ENCODE results near the gene ZNF536. TPM values are rescaled to one million over a fixed set of nuclear protein-coding genes. Genes with fewer than 3 reads are reported as not detected.
"Not testable (repeated sequence)": the region's sequence is repeated elsewhere in the genome, so short reads cannot be mapped to it uniquely, and the experiment has no call there.

ZNF536 gene
- total and polyA plus RNA-seq, 2 of the 4 experiments (the other 2 are of a cell fraction), result not detected

DNA sequence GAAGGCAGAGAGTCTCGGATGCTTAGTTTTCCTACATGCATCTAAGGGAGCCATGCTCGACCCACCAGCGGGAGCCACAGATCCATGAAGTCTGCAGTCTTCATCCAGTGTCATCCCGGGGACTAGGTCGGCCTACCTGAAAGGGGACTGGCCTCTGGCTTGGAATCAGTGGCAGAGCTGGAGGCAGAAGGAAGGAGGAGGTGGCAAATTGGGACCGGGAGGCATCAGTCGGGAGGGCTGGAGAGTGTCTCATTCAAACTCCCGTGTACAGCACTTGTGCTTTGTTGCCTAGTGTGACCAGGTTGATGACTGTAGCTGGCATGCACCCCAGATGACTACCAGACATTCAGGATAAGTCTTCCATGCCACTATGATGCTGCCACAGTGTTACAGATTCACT is 26.5 kb upstream of the ZNF536 start:
- no peaks in the 10 kb centered on the region for H4K20me1 ChIP-seq (ENCODE audit: insufficient read depth, low read length)
- H3K23ac ChIP-seq (ENCODE audit: low read depth, low read length), result no peak overlapping the region
- no peak for DNase-seq
- no peak overlapping the region for H3K4ac ChIP-seq (ENCODE audit: low read depth, low read length)
- BruUV-seq (replicated peaks), result no TSS peak
- no peak overlapping the region for H2AFZ ChIP-seq (replicated peaks; ENCODE audit: low read length, poor library complexity)
- no peak overlapping the region for H3K4me3 ChIP-seq (ENCODE audit: insufficient read depth, low read depth, low read length)
- H3K4me2 ChIP-seq (ENCODE audit: low read depth, low read length), result no peak overlapping the region
- H4K8ac ChIP-seq (ENCODE audit: low read depth in 2 of 2, low read length in 2 of 2), result no peak overlapping the region
- H3K18ac ChIP-seq (ENCODE audit: low read depth, low read length), result no peak overlapping the region
- no peak for ATAC-seq (ENCODE audit: low read depth)
- H2BK5ac ChIP-seq (ENCODE audit: low read depth, low read length, poor library complexity, severe bottlenecking), result no peak overlapping the region
- H2BK120ac ChIP-seq (ENCODE audit: low read depth, low read length), result no peak overlapping the region
- intact Hi-C loops (cut with micrococcal nuclease) (no loop called here), in situ Hi-C loops (cut with MboI; ENCODE audit: low sequenced_read_pairs) (no loop called here), dilution Hi-C loops (cut with HindIII; ENCODE audit: low sequenced_read_pairs, unreplicated experiment) (no loop called here)
- H3K56ac ChIP-seq (ENCODE audit: extremely low read depth, insufficient read depth, low read length), result no peak overlapping the region
- no peaks in the 10 kb centered on the region for H3K9me1 ChIP-seq (ENCODE audit: insufficient read depth, low read length)
- CTCF ChIA-PET, result no interaction called here
- no peak overlapping the region for H4K91ac ChIP-seq (ENCODE audit: insufficient read depth, low read depth, low read length)
- H3K4me1 ChIP-seq (ENCODE audit: control insufficient read depth, insufficient read depth, low read length), result no peaks in the 10 kb centered on the region
- no peak overlapping the region for H2BK15ac ChIP-seq (ENCODE audit: low read depth, low read length)
- H4K5ac ChIP-seq (ENCODE audit: low read depth, low read length), result no peak overlapping the region
- peaks cover 16% of the 10 kb centered on the region for H3K9me3 ChIP-seq (ENCODE audit: control insufficient read depth, insufficient read depth, low read length)
- 50% methylated on average over 2 of the region's 8 CpGs; no CpG with 5 or more reads in 1 of the 2 experiments for WGBS, 2 experiments (ENCODE audit: extremely low coverage in 2 of 2, insufficient read length in 1 of 2)
- no peaks in the 10 kb centered on the region for H3K27me3 ChIP-seq (ENCODE audit: control insufficient read depth, insufficient read depth, low read length)
- H3K9ac ChIP-seq (ENCODE audit: low read depth, low read length), result no peak overlapping the region
- H3K27ac ChIP-seq (ENCODE audit: insufficient read depth, low read length), result no peak overlapping the region
- POLR2A ChIA-PET (ENCODE audit: unreplicated experiment), result no interaction called here
- no peak overlapping the region for H2AK9ac ChIP-seq (replicated peaks; ENCODE audit: low read depth, low read length, poor library complexity)
- no peak overlapping the region for H2BK20ac ChIP-seq (ENCODE audit: low read depth, low read length)
- no peaks in the 10 kb centered on the region for H3K79me1 ChIP-seq (ENCODE audit: low read depth in 1 of 2, low read length in 2 of 2)
- H2AK5ac ChIP-seq (ENCODE audit: low read depth, low read length), result no peak overlapping the region
- no peak overlapping the region for H3K14ac ChIP-seq (replicated peaks; ENCODE audit: low read depth, low read length)
- TF ChIP-seq, protein P1, sequence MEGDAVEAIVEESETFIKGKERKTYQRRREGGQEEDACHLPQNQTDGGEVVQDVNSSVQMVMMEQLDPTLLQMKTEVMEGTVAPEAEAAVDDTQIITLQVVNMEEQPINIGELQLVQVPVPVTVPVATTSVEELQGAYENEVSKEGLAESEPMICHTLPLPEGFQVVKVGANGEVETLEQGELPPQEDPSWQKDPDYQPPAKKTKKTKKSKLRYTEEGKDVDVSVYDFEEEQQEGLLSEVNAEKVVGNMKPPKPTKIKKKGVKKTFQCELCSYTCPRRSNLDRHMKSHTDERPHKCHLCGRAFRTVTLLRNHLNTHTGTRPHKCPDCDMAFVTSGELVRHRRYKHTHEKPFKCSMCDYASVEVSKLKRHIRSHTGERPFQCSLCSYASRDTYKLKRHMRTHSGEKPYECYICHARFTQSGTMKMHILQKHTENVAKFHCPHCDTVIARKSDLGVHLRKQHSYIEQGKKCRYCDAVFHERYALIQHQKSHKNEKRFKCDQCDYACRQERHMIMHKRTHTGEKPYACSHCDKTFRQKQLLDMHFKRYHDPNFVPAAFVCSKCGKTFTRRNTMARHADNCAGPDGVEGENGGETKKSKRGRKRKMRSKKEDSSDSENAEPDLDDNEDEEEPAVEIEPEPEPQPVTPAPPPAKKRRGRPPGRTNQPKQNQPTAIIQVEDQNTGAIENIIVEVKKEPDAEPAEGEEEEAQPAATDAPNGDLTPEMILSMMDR (conservative IDR thresholded peaks at IDR 0.05; ENCODE audit: low read depth, low read length), result no peak
- no peak for TF ChIP-seq MAZ (IDR thresholded peaks at IDR 0.05; ENCODE audit: borderline replicate concordance, low read depth, low read length)
- TF ChIP-seq MXI1 (IDR thresholded peaks at IDR 0.05; ENCODE audit: borderline replicate concordance, low read depth, low read length), result no peak
- no peak for TF ChIP-seq POLR2A (IDR thresholded peaks at IDR 0.05; ENCODE audit: low read depth, low read length)
- no peak for TF ChIP-seq MAFK (IDR thresholded peaks at IDR 0.05; ENCODE audit: low read depth, low read length)
- H3K36me3 ChIP-seq (ENCODE audit: control insufficient read depth, insufficient read depth, low read length), result no peaks in the 10 kb centered on the region

DNA sequence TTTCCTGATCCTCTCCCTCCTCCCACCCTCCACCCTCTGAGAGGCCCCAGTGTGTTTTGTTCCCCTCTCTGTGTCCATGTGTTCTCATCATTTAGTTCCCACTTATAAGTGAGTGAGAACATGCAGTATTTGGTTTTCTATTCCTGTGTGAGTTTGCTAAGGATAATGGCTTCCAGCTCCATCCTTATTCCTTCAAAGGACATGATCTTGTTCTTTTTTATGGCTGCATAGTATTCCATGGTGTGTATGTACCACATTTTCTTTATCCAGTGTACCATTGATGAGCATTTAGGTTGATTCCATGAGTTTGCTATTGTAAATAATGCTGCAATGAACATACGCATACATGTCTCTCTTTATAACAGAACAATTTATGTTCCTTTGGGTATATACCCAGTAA is 25.7 kb upstream of the ZNF536 start:
- H4K5ac ChIP-seq (ENCODE audit: low read depth, low read length); H3K36me3 ChIP-seq (ENCODE audit: control insufficient read depth, insufficient read depth, low read length); intact Hi-C loops (cut with micrococcal nuclease); H3K79me1 ChIP-seq (ENCODE audit: low read depth in 1 of 2, low read length in 2 of 2); H4K91ac ChIP-seq (ENCODE audit: insufficient read depth, low read depth, low read length); H2BK120ac ChIP-seq (ENCODE audit: low read depth, low read length); H2BK5ac ChIP-seq (ENCODE audit: low read depth, low read length, poor library complexity, severe bottlenecking); H2AK5ac ChIP-seq (ENCODE audit: low read depth, low read length); H2AFZ ChIP-seq (replicated peaks; ENCODE audit: low read length, poor library complexity); in situ Hi-C loops (cut with MboI; ENCODE audit: low sequenced_read_pairs); H3K23ac ChIP-seq (ENCODE audit: low read depth, low read length); CTCF ChIA-PET; H3K14ac ChIP-seq (replicated peaks; ENCODE audit: low read depth, low read length); H3K9ac ChIP-seq (ENCODE audit: low read depth, low read length); H2BK15ac ChIP-seq (ENCODE audit: low read depth, low read length); DNase-seq; POLR2A ChIA-PET (ENCODE audit: unreplicated experiment); BruUV-seq (replicated peaks); H3K18ac ChIP-seq (ENCODE audit: low read depth, low read length); H3K27me3 ChIP-seq (ENCODE audit: control insufficient read depth, insufficient read depth, low read length); H3K27ac ChIP-seq (ENCODE audit: insufficient read depth, low read length); H3K4me1 ChIP-seq (ENCODE audit: control insufficient read depth, insufficient read depth, low read length); H3K4me2 ChIP-seq (ENCODE audit: low read depth, low read length); dilution Hi-C loops (cut with HindIII; ENCODE audit: low sequenced_read_pairs, unreplicated experiment); H4K8ac ChIP-seq (ENCODE audit: low read depth in 2 of 2, low read length in 2 of 2); H2AK9ac ChIP-seq (replicated peaks; ENCODE audit: low read depth, low read length, poor library complexity); H4K20me1 ChIP-seq (ENCODE audit: insufficient read depth, low read length); H2BK20ac ChIP-seq (ENCODE audit: low read depth, low read length); H3K4me3 ChIP-seq (ENCODE audit: insufficient read depth, low read depth, low read length); H3K4ac ChIP-seq (ENCODE audit: low read depth, low read length); ATAC-seq (ENCODE audit: low read depth); H3K56ac ChIP-seq (ENCODE audit: extremely low read depth, insufficient read depth, low read length); H3K9me1 ChIP-seq (ENCODE audit: insufficient read depth, low read length): not testable (repeated sequence)
- peaks cover 16% of the 10 kb centered on the region for H3K9me3 ChIP-seq (ENCODE audit: control insufficient read depth, insufficient read depth, low read length)
- no CpG with 5 or more reads among the region's 1 CpG for WGBS, 2 experiments (ENCODE audit: extremely low coverage in 2 of 2, insufficient read length in 1 of 2)

Data from IMR-90 (cell line).